ENCODE measurements around the gene MRPL2.
A peak's percentile ranks its signal among the peaks of the same experiment; 100 is the strongest.

Gene MRPL2

GRCh38 chr6:43059168-43060033 is at the start of gene MRPL2, which contains the start of gene KLC4:
Gene MRPL2 (minus strand): TSS chr6:43059434. CDS start chr6:43059381, 53 bp downstream.
Gene KLC4 (plus strand): TSS chr6:43059631. CDS start chr6:43061336, 1,705 bp downstream.
- DNase-seq (ENCODE audit: low spot score), result peak; percentile 98

DNA sequence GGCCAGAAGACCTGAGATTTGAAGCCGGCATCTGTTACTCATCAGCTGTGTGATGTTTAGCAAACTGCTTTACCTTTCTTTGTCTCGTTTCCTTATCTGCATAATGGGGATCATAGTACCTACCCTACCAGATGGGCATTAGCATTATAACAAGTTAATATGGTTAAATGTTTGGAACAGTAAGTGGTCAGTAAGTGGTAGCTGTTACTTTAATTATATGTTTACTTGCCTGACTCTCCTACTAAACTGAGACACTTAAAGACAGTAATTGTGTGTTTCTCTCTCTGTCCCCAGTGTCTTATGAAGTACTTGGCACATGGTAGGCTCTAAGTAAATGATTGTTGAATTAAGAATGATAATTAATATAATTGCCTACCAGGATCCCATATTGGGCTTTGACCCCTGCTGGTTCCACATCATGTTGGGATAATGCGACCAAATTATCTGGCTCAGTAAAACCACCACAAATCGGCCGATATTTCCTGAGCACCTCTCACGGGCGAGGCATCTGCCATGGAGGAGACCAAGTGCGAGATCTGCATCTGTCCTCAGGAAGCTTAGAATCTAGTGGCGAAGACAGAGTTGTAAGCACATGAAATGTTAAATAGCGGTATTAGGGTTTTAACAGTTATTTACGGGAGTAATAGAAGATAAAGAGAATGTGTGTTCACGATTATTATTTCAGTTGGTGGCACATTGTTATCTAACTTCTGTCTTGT is 48.3 kb upstream of the MRPL2 start:
- DNase-seq (ENCODE audit: low spot score), result no peak

GRCh38 chr6:43105538-43106222 is 46.4 kb upstream of the MRPL2 start:
- no peak for DNase-seq (ENCODE audit: low spot score)

GRCh38 chr6:43103253-43103876 is 44.1 kb upstream of the MRPL2 start:
- DNase-seq (ENCODE audit: low spot score), result no peak

DNA sequence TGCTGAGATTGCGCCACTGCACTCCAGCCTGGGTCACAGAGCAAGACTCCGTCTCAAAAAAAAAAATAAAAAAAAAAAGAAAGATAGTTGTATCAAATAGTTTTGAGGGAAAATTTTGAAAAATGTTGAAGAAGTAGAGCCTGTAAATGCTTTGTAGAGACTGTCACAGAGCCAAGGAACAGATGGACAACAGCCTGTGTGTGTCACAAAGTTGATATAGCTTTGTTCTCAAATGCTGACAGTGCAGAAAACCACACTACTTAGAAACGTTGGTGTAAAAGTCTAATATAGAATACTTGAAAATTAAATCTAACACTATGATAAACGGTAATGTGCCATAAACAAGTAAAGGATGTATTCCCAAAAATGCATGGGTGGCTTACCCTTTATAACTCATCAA is 42.3 kb upstream of the MRPL2 start:
- no peak for DNase-seq (ENCODE audit: low spot score)

GRCh38 chr6:43097502-43097901 is 38.3 kb upstream of the MRPL2 start:
- DNase-seq (ENCODE audit: low spot score), result no peak

GRCh38 chr6:43097098-43097489 is 37.9 kb upstream of the MRPL2 start:
- DNase-seq (ENCODE audit: low spot score), result no peak

DNA sequence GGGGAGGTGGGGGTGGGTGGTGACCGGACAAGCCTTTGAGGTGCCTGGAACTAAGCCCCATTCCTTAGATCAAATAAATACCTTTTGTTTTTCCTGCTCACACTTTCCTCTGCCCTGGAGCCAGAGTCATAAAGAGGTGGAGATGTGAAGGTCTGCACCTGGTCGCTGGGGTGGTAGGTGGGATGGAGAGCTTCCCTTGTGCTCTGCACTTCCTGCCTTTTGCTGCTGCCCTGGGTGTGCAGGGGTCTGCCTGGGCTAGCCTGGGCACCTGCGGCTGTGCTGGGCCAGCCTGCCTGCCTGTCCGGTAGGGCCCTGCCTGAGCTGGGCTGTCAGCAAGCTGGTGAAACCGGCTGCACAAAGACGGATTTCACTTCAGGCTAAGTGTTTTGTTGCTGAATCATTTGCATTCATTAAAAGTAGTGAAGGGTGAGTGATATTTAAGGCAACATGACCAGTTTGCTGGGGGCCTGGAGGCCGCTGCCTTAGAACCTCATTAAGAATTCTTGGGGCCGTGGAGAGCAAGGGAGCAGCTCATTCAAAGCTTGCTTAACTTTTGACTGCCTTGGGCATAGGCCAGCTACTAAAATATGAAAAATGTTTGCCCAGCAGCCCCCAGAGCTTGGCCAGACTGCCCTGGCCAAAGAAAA is 37.3 kb upstream of the MRPL2 start:
- peak; percentile 92 for DNase-seq (ENCODE audit: low spot score)

GRCh38 chr6:43095939-43096338 is 36.7 kb upstream of the MRPL2 start:
- DNase-seq (ENCODE audit: low spot score), result no peak

DNA sequence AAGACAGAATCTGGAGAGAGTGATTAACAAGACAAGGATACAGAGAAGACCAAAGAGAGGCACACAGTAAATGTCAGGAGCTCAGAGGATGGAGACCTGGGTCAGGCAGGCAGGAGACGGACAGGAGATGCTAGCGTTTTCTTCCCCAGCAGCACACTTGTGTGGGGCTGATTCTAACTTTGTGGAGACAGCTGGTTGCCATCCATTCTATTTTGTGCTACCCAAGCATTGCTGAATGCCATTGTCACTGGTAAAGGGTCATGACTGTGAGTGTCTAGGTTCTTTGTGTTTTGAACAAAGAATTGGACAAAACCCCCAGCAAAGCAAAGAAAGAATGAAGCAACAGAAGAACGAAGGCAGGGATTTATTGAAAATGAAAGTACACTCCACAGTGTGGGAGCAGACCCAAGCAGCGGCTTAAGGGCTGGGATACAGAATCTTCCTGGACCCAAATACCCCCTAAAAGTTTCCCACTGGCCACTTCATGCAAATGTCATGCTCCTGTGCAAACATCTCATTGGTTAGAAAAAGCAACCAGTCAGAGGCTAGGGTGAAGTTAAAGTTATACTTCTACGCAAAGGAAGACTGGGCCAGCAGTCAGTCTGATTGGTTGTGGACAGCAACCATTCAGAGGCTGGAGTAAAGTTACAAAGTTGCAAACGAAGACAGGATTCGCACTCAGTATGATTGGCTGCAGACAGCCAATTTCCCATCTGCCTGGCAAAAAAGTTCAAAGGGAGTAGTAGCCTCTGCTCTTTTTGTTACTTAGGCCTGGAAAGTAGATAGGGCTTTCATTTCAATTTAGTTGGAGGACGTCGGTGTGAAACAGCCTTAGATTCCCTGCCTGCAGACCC is 34.4 kb upstream of the MRPL2 start:
- DNase-seq (ENCODE audit: low spot score), result peak; percentile 75

GRCh38 chr6:43092635-43093034 is 33.4 kb upstream of the MRPL2 start:
- DNase-seq (ENCODE audit: low spot score), result no peak

DNA sequence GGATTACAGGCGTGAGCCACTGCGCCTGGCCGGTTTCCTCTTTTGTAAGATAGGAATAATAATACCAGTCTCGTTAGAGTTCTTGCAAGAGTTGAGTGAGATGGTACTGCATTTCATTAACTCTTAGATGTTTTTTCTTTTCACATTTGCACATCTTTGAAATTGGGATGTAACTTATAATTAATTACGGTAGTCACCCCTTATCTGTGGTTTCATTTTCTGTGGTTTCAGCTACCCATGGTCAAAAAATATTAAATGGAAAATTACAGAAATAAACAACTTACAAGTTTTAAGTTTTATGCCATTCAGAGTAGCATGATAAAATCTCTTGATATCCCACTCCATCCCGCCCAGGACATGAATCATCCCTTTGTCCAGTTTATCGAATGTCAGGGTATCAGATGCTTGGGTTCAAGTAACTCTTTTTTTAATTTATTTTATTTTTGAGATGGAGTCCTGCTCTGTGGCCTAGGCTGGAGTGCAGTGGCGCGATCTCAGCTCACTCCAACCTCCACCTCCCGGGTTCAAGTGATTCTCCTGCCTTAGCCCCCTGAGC is 32.3 kb upstream of the MRPL2 start:
- DNase-seq (ENCODE audit: low spot score), result no peak

DNA sequence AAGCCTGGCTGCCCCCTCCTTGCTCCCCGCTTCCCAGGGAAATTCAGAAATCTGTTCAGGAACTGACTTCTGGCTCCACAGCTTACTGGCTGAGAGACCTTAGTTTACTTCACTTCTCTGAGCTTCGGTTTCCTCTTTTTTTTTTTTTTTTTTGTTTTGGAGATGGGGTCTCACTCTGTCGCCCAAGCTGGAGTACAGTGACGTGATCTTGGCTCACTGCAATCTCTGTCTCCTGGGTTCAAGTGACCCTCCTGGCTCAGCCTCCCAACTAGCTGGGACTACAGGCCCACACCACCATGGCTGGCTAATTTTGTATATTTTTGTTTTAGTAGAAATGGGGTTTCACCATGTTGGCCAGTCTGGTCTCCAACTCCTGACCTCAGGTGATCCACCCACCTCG is 31.8 kb upstream of the MRPL2 start:
- no peak for DNase-seq (ENCODE audit: low spot score)

GRCh38 chr6:43090559-43090956 is 31.3 kb upstream of the MRPL2 start:
- DNase-seq (ENCODE audit: low spot score), result no peak

DNA sequence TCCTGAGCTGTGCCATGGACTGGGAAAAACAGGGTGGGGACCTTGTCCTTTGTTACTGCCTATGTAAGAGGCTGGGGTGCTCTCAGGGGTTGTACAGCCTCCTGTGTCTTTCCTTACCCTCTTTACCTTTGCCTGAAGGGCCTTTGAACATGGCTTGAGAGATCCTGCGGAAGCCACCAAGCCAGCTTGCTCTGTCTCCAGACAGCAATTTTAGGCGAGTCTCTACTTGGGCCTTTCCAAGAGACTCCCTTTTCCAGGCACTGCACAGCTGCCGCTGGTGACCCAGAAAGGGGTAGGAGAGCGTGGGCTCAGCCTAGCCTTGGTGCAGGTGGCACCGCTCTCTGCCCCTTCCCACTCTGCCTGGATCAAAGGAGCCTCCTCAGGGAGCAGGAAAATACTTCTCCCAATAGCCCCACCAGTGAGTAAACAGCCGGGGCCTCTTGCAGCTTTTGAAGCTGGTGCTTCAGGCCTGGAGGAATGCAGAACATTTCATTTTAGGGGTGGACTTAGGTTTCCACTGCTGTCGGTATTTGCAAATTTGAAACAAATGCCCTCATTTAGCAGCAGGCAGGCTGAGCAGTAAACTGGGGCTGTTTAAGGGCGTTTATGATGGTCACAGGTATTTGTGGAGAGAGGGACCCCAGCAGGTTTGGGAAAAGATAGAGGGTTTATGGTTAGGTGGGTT is 30.8 kb upstream of the MRPL2 start:
- DNase-seq (ENCODE audit: low spot score), result no peak

- no peak for DNase-seq (ENCODE audit: low spot score)
Measured at GRCh38 chr6:43089467-43089866, 30.2 kb upstream of the MRPL2 start.

- peak; percentile 67 for DNase-seq (ENCODE audit: low spot score)
Measured at GRCh38 chr6:43088654-43089056, 29.4 kb upstream of the MRPL2 start.

- no peak for DNase-seq (ENCODE audit: low spot score)
Measured at GRCh38 chr6:43086022-43086658, 26.9 kb upstream of the MRPL2 start.

Measured in kidney tubule cell (primary cell).